H1 (cell line): Measurements from ENCODE around the gene GID4.

ENCODE experiments used
- KDM4A ChIP-seq: IDR thresholded peaks from one replicate; pipeline ENCODE4 v1.7.1; 2012; ENCODE audit warnings: low read depth, mild to moderate bottlenecking, moderate library complexity, low read length, inconsistent platforms; ENCODE audit not compliant: severe bottlenecking
- POLR2A ChIP-seq, 2 experiments: IDR thresholded peaks; 1 replicate in 1 of 2; 2 replicates in 1 of 2; pipeline ENCODE4 v1.6.1; 2011; ENCODE audit warnings: low read depth in 2 of 2, low read length in 2 of 2, mild to moderate bottlenecking in 2 of 2; ENCODE audit errors: control extremely low read depth in 1 of 2
- SP2 ChIP-seq: IDR thresholded peaks from 2 replicates; pipeline ENCODE4 v1.6.1; 2012; ENCODE audit warnings: mild to moderate bottlenecking, low read length, inconsistent platforms

- TF ChIP-seq SP2 (no peak), POLR2A (IDR thresholded peaks at IDR 0.05; ENCODE audit: control extremely low read depth in 1 of 2, low read depth in 2 of 2, low read length in 2 of 2) (no peak), KDM4A (no peak)
These were observed 67.0 kb downstream of the GID4 start for GRCh38 chr17:18106211-18106610.
